GM19043 (cell line): Measurements from ENCODE around the gene CASKIN1.
"Not testable (repeated sequence)": the region's sequence is repeated elsewhere in the genome, so short reads cannot be mapped to it uniquely, and the experiment has no call there.

ENCODE experiments used
- ATAC-seq: cut with Tn5 transposase; IDR thresholded peaks from one replicate; pipeline ENCODE4 v1.9.1; 2021; ENCODE audit warnings: low read depth; ENCODE audit not compliant: unreplicated experiment

Gene CASKIN1

DNA sequence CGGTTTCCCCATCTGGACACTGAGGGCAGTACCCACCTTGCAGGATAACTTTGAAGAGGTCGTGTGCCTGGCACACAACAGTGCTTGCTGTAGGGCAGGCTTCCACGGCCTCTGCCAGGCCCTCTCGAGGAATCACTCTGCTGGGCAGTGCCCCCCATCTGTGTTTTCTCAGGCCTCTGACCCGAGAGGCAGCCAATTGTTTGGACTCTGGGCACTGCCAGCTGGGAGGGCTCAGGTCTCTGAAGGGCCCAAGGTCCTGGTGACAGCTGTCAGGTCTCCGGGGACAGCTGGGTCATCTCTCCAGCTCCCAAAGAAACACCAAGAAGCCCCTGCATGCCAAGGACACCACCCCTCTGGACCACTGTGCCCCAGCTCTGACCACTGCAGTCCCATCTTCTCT is 49.0 kb downstream of the CASKIN1 start:
- ATAC-seq, result no peak

DNA sequence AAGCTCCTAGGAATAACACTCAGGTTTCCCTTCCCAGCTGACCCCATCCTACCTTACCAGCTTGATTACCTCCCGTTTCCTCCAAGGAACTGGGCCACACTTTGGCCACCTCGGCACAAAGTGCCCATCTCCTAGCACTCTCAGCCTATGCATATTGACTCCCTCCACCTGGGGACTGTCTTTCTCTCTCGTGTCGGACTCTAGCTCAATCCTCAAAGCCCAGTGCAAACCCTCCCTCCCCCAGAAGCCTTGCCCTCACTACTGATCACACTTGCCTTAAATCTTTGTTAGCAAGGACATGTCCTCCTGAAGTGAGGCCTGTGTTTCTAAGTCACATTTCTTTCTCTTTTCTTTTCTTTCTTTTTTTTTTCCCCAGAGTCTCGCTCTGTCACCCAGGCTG is 50.6 kb downstream of the CASKIN1 start:
- ATAC-seq, result no peak

GRCh38 chr16:2143878-2144485 is 52.4 kb downstream of the CASKIN1 start:
- ATAC-seq, result no peak

DNA sequence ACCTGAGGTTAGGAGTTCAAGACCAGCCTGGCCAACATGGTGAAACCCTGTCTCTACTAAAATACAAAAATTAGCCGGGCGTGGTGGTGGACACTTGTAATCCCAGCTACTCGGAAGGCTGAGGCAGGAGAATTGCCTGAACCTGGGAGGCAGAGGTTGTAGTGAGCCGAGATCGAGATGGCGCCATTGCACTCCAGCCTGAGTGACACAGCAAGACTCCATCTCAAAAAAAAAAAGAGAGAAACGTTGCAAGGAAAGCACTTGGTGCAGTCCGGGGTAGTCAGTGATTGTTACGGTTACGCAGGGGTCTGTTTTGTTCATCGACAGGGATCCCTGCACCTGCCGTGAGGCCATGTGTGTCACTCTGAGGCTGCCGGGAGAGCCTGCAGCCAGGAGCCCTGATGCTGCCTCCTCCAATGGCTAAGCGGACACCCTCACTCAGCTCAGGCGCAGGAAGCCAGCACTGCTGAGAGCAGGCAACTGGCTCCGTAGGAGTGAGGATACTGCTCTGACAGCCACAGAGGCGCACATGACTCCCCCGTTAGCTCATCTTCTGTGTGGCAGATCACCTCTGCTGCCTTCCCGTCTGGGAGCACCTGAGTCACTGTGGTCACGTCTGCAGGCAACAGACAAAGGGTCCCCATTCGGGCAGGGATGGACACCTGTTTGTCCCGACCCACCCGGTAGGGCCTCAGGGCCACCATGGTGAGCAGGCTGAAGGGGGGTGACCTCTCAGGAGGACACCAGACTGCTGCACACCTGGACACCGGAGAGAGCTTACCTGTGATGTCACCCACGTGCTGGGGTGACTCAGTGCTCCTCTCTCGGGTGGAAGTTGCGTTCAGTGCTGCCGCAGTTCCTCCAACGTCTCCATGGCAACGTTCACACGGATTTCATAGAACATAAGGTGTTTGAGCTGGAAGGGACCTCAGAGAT is 53.2 kb downstream of the CASKIN1 start:
- ATAC-seq, result no peak

GRCh38 chr16:2135770-2136490 is 60.5 kb downstream of the CASKIN1 start, which contains the start of gene PKD1:
Gene PKD1 (minus strand): TSS chr16:2135898. CDS start chr16:2135689, 209 bp downstream.
- not testable (repeated sequence) for ATAC-seq

DNA sequence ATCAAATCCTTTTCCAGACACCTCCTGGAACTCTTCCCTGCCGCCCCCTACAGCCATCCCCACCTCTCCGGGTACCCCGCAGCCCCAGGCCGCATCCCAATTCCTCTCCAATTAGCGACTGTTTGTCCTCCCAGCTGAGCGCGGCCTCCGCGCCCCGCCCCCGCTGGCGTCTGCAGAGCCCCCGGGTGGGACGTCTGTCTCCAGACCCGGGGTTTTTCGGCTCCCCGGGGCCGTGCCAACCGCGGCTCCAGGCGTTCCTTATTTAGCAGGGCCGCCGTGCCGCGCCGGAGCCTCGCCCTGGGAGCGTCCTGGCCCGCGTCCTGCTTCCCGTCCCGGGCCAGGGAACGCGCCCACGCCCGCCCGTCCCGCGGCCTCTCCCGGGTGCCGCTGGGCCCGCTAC is 61.3 kb downstream of the CASKIN1 start:
- ATAC-seq, result not testable (repeated sequence)

GRCh38 chr16:2133797-2134196 is 62.6 kb downstream of the CASKIN1 start:
- not testable (repeated sequence) for ATAC-seq

DNA sequence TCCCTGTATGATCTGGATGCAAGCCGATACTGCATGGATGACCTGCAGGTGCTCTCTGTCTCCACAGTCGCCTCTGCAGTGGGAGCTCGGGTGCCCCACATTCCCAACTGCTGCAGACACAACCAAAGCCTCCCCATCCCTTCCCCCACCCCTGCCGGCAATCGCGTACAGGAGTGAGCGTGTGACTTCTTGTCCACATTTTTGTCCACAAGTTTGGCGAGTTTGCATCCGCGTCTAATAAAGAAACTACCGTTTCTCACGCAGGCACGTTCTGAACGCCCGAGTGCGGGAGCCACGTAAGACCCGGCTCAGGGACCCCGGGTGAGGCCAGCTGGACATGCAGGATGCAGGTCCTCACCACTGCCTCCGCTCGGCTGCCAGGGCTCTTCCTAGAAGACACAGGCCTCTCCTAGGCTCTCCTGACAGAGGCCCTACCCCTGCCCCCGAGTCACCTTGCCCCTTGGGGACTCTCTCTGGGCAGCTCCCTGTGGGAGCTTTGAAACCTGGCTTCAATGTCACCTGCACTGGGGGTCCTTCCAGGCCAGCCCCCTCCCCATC is 66.4 kb downstream of the CASKIN1 start:
- ATAC-seq, result not testable (repeated sequence)

DNA sequence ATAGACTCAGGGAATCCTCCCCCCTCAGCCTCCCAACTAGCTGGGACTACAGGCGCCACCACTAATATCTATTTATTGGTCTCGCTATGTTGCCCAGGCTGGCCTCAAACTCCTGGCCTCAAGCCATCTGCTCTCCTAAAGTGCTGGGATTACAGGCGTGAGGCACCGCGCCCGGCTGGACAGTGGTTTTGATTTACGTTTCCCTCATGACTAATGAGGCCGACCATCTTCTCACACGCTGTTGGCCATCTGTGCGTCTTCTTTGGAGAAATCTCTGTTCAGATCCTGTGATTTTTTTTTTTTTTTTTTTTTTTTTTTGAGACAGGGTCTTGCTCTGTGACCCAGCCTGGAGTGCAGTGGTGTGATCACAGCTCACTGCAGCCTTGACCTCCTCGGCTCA is 67.2 kb downstream of the CASKIN1 start:
- not testable (repeated sequence) for ATAC-seq

GRCh38 chr16:2127630-2128280 is 68.7 kb downstream of the CASKIN1 start:
- ATAC-seq, result not testable (repeated sequence)
